HepG2 (cell line): ENCODE data around the gene ATN1.

ENCODE experiments used
- NR3C1 ChIP-seq: sonication (generic); formaldehyde crosslinking; IDR thresholded peaks from 2 replicates; pipeline ENCODE4 v1.4.0; 2020; ENCODE audit warnings: missing genetic modification reagents
- POLR2A ChIP-seq, 2 experiments: IDR thresholded peaks; 2 replicates each; pipeline ENCODE4 v1.6.1; 2011; ENCODE audit warnings: low read depth in 2 of 2, low read length in 2 of 2, mild to moderate bottlenecking in 1 of 2, moderate library complexity in 1 of 2; ENCODE audit not compliant: insufficient read depth in 1 of 2
- SKI ChIP-seq: fragments of 450-650 bp; IDR thresholded peaks from one replicate; pipeline ENCODE4 v1.6.1; 2018; ENCODE audit warnings: mild to moderate bottlenecking; ENCODE audit not compliant: partially characterized antibody
- ZFP36 ChIP-seq: fragments of 150-350 bp; IDR thresholded peaks from 2 replicates; pipeline ENCODE4 v1.6.1; 2018; ENCODE audit warnings: borderline replicate concordance, low read length, low read depth; ENCODE audit not compliant: partially characterized antibody

DNA sequence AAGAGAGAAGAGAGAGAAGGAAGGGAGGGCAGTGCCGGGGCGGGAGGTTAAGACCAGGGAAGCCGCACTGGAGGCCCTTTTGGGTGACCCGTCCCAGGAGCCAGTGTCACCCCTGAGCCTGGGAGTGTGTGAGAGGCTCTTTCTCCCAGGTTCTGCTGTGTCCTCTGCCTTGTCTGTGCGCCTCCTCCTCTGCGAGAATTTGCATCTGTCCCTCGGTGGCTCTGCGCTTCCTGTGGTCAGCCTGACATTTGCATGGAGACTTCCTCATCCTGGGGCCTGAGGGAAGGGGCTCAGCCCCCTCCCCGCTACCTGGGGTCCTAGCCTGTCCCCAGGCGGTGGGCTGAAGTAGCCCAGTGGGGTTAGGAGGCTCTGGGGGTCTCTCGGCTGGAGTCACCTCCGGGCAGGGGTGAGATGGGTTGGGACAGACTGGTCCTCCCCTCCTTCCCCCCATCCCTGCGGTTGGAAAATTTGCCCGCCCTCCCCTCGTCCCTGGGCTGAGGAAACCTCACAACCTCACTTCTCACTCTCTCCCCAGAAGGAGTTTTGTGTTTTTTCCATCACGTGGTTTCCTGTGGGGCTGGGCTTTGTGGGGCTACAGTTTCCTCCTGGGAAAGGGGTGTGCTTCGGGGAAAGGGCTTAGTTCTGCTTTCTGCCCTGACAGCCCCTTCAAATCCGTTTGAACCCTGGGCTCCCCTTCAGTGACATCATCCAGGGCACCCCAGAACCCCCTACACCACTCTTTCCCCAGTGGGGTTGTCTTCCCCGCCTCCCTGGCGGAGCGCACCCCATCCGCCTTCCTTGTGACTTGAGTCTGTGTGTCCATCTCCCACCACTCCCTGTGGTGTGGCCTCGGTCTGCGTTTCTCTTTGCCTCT is 25.9 kb downstream of the ATN1 start:
- no peak for TF ChIP-seq SKI
- TF ChIP-seq ZFP36 = no peak
- no peak for TF ChIP-seq NR3C1 (CRISPR knock-in tag)
- TF ChIP-seq POLR2A (IDR thresholded peaks at IDR 0.05; ENCODE audit: insufficient read depth in 1 of 2, low read depth in 2 of 2, low read length in 2 of 2) = no peak
